ENCODE results near the gene TATDN2.
"Not testable (repeated sequence)": the region's sequence is repeated elsewhere in the genome, so short reads cannot be mapped to it uniquely, and the experiment has no call there.

Gene TATDN2

GRCh38 chr3:10238345-10239183, 9.7 kb upstream of the TATDN2 start:
- no peak for DNase-seq

GRCh38 chr3:10240799-10241198, 7.5 kb upstream of the TATDN2 start:
- no peak for DNase-seq

GRCh38 chr3:10242182-10243065, 5.8 kb upstream of the TATDN2 start:
- DNase-seq = no peak

- DNase-seq = no peak
Measured at GRCh38 chr3:10244009-10244408, 4.2 kb upstream of the TATDN2 start.

- DNase-seq = no peak
Measured at GRCh38 chr3:10245081-10245712, 3.1 kb upstream of the TATDN2 start.

GRCh38 chr3:10247679-10248183, 528 bp upstream of the TATDN2 start:
- DNase-seq = no peak

- DNase-seq = no peak
Measured at GRCh38 chr3:10248984-10249748, 907 bp downstream of the TATDN2 start.

- no peak for DNase-seq
Measured at GRCh38 chr3:10249833-10250232, 1.6 kb downstream of the TATDN2 start.

GRCh38 chr3:10251006-10251405, 2.7 kb downstream of the TATDN2 start:
- DNase-seq = no peak

- DNase-seq = no peak
Measured at GRCh38 chr3:10253731-10254130, 5.5 kb downstream of the TATDN2 start.

- DNase-seq = no peak
Measured at GRCh38 chr3:10255835-10256234, 7.6 kb downstream of the TATDN2 start.

GRCh38 chr3:10259036-10259435, 10.8 kb downstream of the TATDN2 start:
- no peak for DNase-seq

- DNase-seq = no peak
Measured at GRCh38 chr3:10259798-10260197, 11.5 kb downstream of the TATDN2 start.

GRCh38 chr3:10260211-10260701, 12.0 kb downstream of the TATDN2 start:
- no peak for DNase-seq

GRCh38 chr3:10262027-10262426, 13.8 kb downstream of the TATDN2 start:
- no peak for DNase-seq

GRCh38 chr3:10263646-10264363, 15.5 kb downstream of the TATDN2 start:
- peak in 1 of 2 donors; percentile 33 for DNase-seq

GRCh38 chr3:10265833-10266232, 17.6 kb downstream of the TATDN2 start:
- DNase-seq = no peak

- not testable (repeated sequence) for DNase-seq
Measured at GRCh38 chr3:10266936-10267335, 18.7 kb downstream of the TATDN2 start.

GRCh38 chr3:10268116-10268515, 19.9 kb downstream of the TATDN2 start:
- DNase-seq = no peak

- DNase-seq = no peak
Measured at GRCh38 chr3:10268930-10269329, 20.7 kb downstream of the TATDN2 start.

- DNase-seq = no peak
Measured at GRCh38 chr3:10269443-10269842, 21.2 kb downstream of the TATDN2 start.

- DNase-seq = not testable (repeated sequence)
Measured at GRCh38 chr3:10272476-10272875, 24.2 kb downstream of the TATDN2 start.

All from bone marrow (tissue), 2 donors.